Mucosa of descending colon (tissue), 3 donors: ENCODE data around the gene PPP1R1B. TPM values are rescaled to one million over a fixed set of nuclear protein-coding genes. Genes with fewer than 3 reads are reported as not detected.

Experiments used
- ATAC-seq: fragments of 200-7000 bp; cut with Tn5 transposase; one replicate; pipeline ENCODE4 v1.9.1; 2020; ENCODE audit warnings: mild to moderate bottlenecking, moderate library complexity
- DNase-seq, 3 donors: peaks; one replicate each; pipeline ENCODE4 v3.0.0-alpha.2; 2020
- H3K36me3 ChIP-seq: fragments of 200-600 bp; one replicate; pipeline ENCODE4 v1.8.0; 2021; ENCODE audit warnings: low read depth, mild to moderate bottlenecking
- H3K4me1 ChIP-seq: fragments of 200-600 bp; one replicate; pipeline ENCODE4 v1.8.0; 2021; ENCODE audit warnings: low read depth, mild to moderate bottlenecking
- H3K4me3 ChIP-seq: fragments of 200-600 bp; one replicate; pipeline ENCODE4 v1.8.0; 2021; ENCODE audit warnings: mild to moderate bottlenecking
- H3K9me3 ChIP-seq: fragments of 200-600 bp; one replicate; pipeline ENCODE4 v1.8.0; 2021; ENCODE audit warnings: mild to moderate bottlenecking
- intact Hi-C, 2 donors: fragments of 100-400 bp; cut with DNase I in 1 of 2; cut with micrococcal nuclease in 1 of 2; formaldehyde crosslinking; loops; one replicate each; pipeline versions ENCODE4 v1.11.0 to v1.11.1; 2022; cut with DNase I, micrococcal nuclease
- total RNA-seq, 3 donors: library from RNA; stranded (reverse); fragmentation: NEBNext Ultra II Directional in 2 of 3; extraction: Animal tissue kit (Norgen Biotek cat#: 25700) in 2 of 3; gene quantifications; one replicate each; pipeline versions ENCODE4 v1.2.1 to v1.2.4, GENCODE V29; 2021 to 2023
- TF ChIP-seq, protein P1 (sequence below): fragments of 200-600 bp; IDR thresholded peaks from one replicate; pipeline ENCODE4 v1.8.0; 2022; ENCODE audit warnings: antibody characterized with exemption, mild to moderate bottlenecking
- donor health status: DM: no; HTN: no; CAD: no; lungs with moderate emphysema.
- donor health status: DM: no; HTN: no; CAD: no.
- donor health status: DM: no; HTN: yes; CAD: no.

The PPP1R1B gene
- total RNA-seq, 3 donors from 2014 or later = 108 to 362 (median 356) TPM

DNA sequence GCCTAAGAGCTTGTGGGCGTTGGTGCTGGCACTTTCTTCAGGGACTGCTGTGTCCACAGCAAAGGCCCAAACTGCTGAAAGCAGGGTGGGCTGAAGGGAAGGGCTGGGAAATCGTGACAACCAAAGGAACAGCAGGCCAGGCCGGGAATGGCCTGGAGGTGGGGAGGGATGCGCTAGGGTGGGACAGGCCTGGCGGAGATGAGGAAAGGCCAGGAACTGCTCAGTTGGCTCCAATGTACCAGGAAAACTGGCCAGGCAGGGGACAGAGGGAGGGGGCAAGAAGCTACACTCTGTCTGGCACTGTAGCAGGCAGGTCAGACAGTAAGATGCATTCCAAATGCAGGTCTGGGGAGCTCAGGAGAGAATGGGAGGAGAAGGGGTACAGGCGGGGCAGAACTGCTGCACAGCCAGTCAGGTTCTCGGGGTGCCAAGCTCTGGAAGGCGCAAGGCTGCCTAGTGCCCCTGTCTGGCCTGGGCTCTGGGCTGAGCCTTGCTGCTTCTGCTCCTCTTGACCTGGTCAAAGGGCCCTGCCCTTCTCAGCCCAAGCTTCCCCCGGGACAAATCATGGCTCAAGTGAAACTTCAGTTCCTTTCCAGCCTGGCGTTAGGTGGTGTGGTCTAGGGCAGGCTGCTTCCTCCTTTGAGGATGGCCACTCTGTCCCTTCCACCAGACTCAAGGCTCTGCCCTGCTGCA is 48.8 kb downstream of the PPP1R1B start:
- Histone ChIP-seq H3K4me1 (peaks cover 50% of the 10 kb centered on the region), H3K4me3 (no peak overlapping the region), H3K9me3 (no peaks in the 10 kb centered on the region), H3K36me3 (no peaks in the 10 kb centered on the region)
- DNase-seq (no peak), ATAC-seq (no peak)
- intact Hi-C loops = no loop called here
- TF ChIP-seq, protein P1, sequence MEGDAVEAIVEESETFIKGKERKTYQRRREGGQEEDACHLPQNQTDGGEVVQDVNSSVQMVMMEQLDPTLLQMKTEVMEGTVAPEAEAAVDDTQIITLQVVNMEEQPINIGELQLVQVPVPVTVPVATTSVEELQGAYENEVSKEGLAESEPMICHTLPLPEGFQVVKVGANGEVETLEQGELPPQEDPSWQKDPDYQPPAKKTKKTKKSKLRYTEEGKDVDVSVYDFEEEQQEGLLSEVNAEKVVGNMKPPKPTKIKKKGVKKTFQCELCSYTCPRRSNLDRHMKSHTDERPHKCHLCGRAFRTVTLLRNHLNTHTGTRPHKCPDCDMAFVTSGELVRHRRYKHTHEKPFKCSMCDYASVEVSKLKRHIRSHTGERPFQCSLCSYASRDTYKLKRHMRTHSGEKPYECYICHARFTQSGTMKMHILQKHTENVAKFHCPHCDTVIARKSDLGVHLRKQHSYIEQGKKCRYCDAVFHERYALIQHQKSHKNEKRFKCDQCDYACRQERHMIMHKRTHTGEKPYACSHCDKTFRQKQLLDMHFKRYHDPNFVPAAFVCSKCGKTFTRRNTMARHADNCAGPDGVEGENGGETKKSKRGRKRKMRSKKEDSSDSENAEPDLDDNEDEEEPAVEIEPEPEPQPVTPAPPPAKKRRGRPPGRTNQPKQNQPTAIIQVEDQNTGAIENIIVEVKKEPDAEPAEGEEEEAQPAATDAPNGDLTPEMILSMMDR = no peak

GRCh38 chr17:39676198-39676819 is 49.6 kb downstream of the PPP1R1B start:
- TF ChIP-seq, protein P1 = no peak
- peak; percentile 86 to 89 (median 86) for DNase-seq

DNA sequence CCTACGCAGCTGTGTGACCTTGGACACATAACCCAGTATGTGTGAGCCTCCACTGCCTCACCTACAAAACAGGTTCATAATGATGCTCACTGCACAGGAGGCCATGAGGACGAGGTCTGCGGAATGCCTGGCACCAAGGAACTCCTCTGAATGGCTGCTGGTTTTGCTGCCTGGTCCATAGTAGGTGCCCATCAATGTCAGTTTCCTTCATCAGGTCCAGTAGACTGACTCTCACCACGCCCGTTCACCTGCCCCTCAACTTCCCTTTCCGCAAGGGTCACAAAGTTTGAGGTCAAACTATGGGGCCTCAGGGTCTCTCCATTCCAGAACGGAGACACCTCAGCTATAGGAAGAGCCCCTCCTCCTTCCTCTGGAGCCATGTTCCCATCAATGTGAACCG is 50.3 kb downstream of the PPP1R1B start:
- H3K4me1 ChIP-seq = peaks cover 42% of the 10 kb centered on the region
- TF ChIP-seq, protein P1 = no peak
- H3K9me3 ChIP-seq = no peaks in the 10 kb centered on the region
- ATAC-seq = no peak
- no peak overlapping the region for H3K4me3 ChIP-seq
- DNase-seq = no peak
- intact Hi-C loops = no loop called here
- no peaks in the 10 kb centered on the region for H3K36me3 ChIP-seq

More at GRCh38 chr17:39676198-39676819, 49.6 kb downstream of the PPP1R1B start:
- Histone ChIP-seq H3K9me3 (no peaks in the 10 kb centered on the region), H3K4me3 (no peak overlapping the region), H3K4me1 (peaks cover 50% of the 10 kb centered on the region), H3K36me3 (no peaks in the 10 kb centered on the region)
- peak; percentile 54 for ATAC-seq
- intact Hi-C loops = no loop called here

- Histone ChIP-seq H3K36me3 (no peaks in the 10 kb centered on the region), H3K9me3 (no peaks in the 10 kb centered on the region), H3K4me3 (no peak overlapping the region), H3K4me1 (peaks cover 40% of the 10 kb centered on the region)
- DNase-seq (no peak), ATAC-seq (no peak)
- TF ChIP-seq, protein P1 = no peak
- intact Hi-C loops = no loop called here
Observed at GRCh38 chr17:39677542-39678339, 51.0 kb downstream of the PPP1R1B start.

- Histone ChIP-seq H3K4me1 (peaks cover 40% of the 10 kb centered on the region), H3K36me3 (no peaks in the 10 kb centered on the region), H3K4me3 (no peak overlapping the region), H3K9me3 (no peaks in the 10 kb centered on the region)
- intact Hi-C loops = no loop called here
- TF ChIP-seq, protein P1 = no peak
- ATAC-seq (peak; percentile 73), DNase-seq (peak; percentile 90 to 96 (median 91))
Observed at GRCh38 chr17:39678340-39679116, 51.8 kb downstream of the PPP1R1B start.
